TTC549 (cell line): ENCODE results near the gene EPM2A.

Source experiments
- FAIRE-seq: peaks from 2 replicates; lab custom pipeline; 2012; peaks lifted over from hg19 to GRCh38; lab: Jason Lieb, UNC

Gene EPM2A

GRCh38 chr6:145670311-145670710, 65.0 kb downstream of the EPM2A start:
- no peak for FAIRE-seq

GRCh38 chr6:145669627-145670034, 65.7 kb downstream of the EPM2A start:
- FAIRE-seq, result no peak

- FAIRE-seq, result no peak
Measured at GRCh38 chr6:145668844-145669243, 66.5 kb downstream of the EPM2A start.

GRCh38 chr6:145660676-145661075, 74.6 kb downstream of the EPM2A start:
- FAIRE-seq, result no peak

GRCh38 chr6:145656128-145656527, 79.2 kb downstream of the EPM2A start:
- FAIRE-seq, result no peak

GRCh38 chr6:145652572-145652971, 82.7 kb downstream of the EPM2A start:
- FAIRE-seq, result no peak

- no peak for FAIRE-seq
Measured at GRCh38 chr6:145651988-145652387, 83.3 kb downstream of the EPM2A start.

- FAIRE-seq, result no peak
Measured at GRCh38 chr6:145648149-145648548, 87.2 kb downstream of the EPM2A start.

- FAIRE-seq, result no peak
Measured at GRCh38 chr6:145647602-145648001, 87.7 kb downstream of the EPM2A start.

GRCh38 chr6:145643760-145644159, 91.6 kb downstream of the EPM2A start:
- no peak for FAIRE-seq

- peak; percentile 20 for FAIRE-seq
Measured at GRCh38 chr6:145633981-145634627, 101.2 kb downstream of the EPM2A start.

- no peak for FAIRE-seq
Measured at GRCh38 chr6:145632971-145633370, 102.3 kb downstream of the EPM2A start.

- no peak for FAIRE-seq
Measured at GRCh38 chr6:145631374-145631773, 103.9 kb downstream of the EPM2A start.

GRCh38 chr6:145630598-145630997, 104.7 kb downstream of the EPM2A start:
- no peak for FAIRE-seq

- no peak for FAIRE-seq
Measured at GRCh38 chr6:145629478-145629877, 105.8 kb downstream of the EPM2A start.

GRCh38 chr6:145627451-145627850, 107.9 kb downstream of the EPM2A start:
- no peak for FAIRE-seq

GRCh38 chr6:145626857-145627256, 108.5 kb downstream of the EPM2A start:
- no peak for FAIRE-seq

- no peak for FAIRE-seq
Measured at GRCh38 chr6:145623231-145623630, 112.1 kb downstream of the EPM2A start.

- FAIRE-seq, result no peak
Measured at GRCh38 chr6:145621776-145622175, 113.5 kb downstream of the EPM2A start.

GRCh38 chr6:145620088-145620487, 115.2 kb downstream of the EPM2A start:
- no peak for FAIRE-seq

GRCh38 chr6:145609521-145609920, 125.8 kb downstream of the EPM2A start:
- no peak for FAIRE-seq

GRCh38 chr6:145608850-145609249, 126.5 kb downstream of the EPM2A start:
- FAIRE-seq, result no peak

GRCh38 chr6:145603991-145604390, 131.3 kb downstream of the EPM2A start:
- FAIRE-seq, result peak; percentile 13

GRCh38 chr6:145603424-145603833, 131.9 kb downstream of the EPM2A start:
- no peak for FAIRE-seq
